ENCODE data around the gene TEKTIP1. TPM values are rescaled to one million over a fixed set of nuclear protein-coding genes. Genes with fewer than 3 reads are reported as not detected.

The TEKTIP1 gene
- total RNA-seq, 1 donor from 2014 or later: 1.4 TPM

DNA sequence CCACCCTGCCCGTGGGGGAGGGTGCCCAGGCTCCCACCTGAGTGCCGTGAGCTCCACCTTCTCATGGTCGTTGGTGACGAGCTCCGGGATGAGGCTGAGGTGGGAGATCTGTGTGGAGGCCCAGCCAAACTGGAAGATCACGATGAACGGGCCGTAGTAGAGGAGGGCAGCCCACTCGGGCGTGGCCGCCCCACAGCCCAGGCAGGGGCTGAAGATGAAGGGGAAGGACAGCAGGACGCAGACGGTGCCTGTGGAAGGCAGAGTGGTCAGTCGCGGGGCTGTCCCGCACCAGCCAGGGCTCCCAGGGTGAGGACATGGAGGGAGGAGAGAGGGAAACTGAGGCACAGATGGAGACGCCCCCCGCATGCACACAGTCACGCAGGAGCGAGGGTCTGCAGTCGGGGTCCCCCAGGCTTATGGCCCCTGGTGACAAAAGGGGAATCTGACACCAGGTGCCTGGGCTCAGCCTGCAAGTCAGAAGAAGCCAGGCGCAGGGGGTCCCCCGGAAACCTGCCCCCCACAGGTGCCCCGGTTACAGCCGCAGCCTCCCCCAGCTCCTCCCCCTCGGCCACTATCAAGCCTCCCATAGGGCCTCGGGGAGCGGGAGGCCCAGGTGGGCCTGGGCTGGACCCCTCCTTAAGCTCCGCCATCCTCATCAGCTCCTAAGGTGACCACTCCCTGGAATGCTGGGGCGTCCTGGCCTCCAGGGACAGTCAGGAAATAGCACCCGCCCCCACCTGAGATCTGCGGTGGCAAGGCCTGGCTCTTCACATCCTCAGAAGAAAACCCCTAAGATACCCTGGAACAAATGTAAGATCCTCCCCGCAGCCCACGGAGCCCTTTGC lies 12.2 kb downstream of the TEKTIP1 start:
- TF ChIP-seq, protein P1, sequence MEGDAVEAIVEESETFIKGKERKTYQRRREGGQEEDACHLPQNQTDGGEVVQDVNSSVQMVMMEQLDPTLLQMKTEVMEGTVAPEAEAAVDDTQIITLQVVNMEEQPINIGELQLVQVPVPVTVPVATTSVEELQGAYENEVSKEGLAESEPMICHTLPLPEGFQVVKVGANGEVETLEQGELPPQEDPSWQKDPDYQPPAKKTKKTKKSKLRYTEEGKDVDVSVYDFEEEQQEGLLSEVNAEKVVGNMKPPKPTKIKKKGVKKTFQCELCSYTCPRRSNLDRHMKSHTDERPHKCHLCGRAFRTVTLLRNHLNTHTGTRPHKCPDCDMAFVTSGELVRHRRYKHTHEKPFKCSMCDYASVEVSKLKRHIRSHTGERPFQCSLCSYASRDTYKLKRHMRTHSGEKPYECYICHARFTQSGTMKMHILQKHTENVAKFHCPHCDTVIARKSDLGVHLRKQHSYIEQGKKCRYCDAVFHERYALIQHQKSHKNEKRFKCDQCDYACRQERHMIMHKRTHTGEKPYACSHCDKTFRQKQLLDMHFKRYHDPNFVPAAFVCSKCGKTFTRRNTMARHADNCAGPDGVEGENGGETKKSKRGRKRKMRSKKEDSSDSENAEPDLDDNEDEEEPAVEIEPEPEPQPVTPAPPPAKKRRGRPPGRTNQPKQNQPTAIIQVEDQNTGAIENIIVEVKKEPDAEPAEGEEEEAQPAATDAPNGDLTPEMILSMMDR (IDR thresholded peaks at IDR 0.05; ENCODE audit: unreplicated experiment): no peak
- peaks cover 18% of the 10 kb centered on the region for H3K4me1 Mint-ChIP-seq (ENCODE audit: unreplicated experiment)
- no peak for DNase-seq (ENCODE audit: low spot score)
- H3K9me3 Mint-ChIP-seq (ENCODE audit: unreplicated experiment): no peaks in the 10 kb centered on the region
- H3K27ac Mint-ChIP-seq (ENCODE audit: unreplicated experiment): no peak overlapping the region
- no peak overlapping the region for H3K4me3 Mint-ChIP-seq (ENCODE audit: unreplicated experiment)
- H3K36me3 Mint-ChIP-seq (ENCODE audit: low read depth, unreplicated experiment): no peaks in the 10 kb centered on the region
- peaks cover 6% of the 10 kb centered on the region for H3K27me3 Mint-ChIP-seq (ENCODE audit: unreplicated experiment)

- no peak overlapping the region for H3K4me3 Mint-ChIP-seq (ENCODE audit: unreplicated experiment)
Observed at GRCh38 chr19:3551792-3552095, 12.8 kb downstream of the TEKTIP1 start.

GRCh38 chr19:3554254-3555083 lies 15.5 kb downstream of the TEKTIP1 start:
- H3K27ac Mint-ChIP-seq (ENCODE audit: unreplicated experiment): peak overlapping the region; percentile 76
- H3K9me3 Mint-ChIP-seq (ENCODE audit: unreplicated experiment): no peaks in the 10 kb centered on the region
- H3K4me1 Mint-ChIP-seq (ENCODE audit: unreplicated experiment): peaks cover 25% of the 10 kb centered on the region
- DNase-seq (ENCODE audit: low spot score): no peak
- H3K36me3 Mint-ChIP-seq (ENCODE audit: low read depth, unreplicated experiment): peaks cover 3% of the 10 kb centered on the region
- no peak overlapping the region for H3K4me3 Mint-ChIP-seq (ENCODE audit: unreplicated experiment)
- H3K27me3 Mint-ChIP-seq (ENCODE audit: unreplicated experiment): peaks cover 13% of the 10 kb centered on the region
- TF ChIP-seq, protein P1 (IDR thresholded peaks at IDR 0.05; ENCODE audit: unreplicated experiment): no peak

More at GRCh38 chr19:3551792-3552095, 12.8 kb downstream of the TEKTIP1 start:
- peaks cover 3% of the 10 kb centered on the region for H3K36me3 Mint-ChIP-seq (ENCODE audit: low read depth, unreplicated experiment)
- H3K9me3 Mint-ChIP-seq (ENCODE audit: unreplicated experiment): no peaks in the 10 kb centered on the region
- TF ChIP-seq, protein P1 (IDR thresholded peaks at IDR 0.05; ENCODE audit: unreplicated experiment): no peak
- H3K27ac Mint-ChIP-seq (ENCODE audit: unreplicated experiment): no peak overlapping the region
- peaks cover 24% of the 10 kb centered on the region for H3K4me1 Mint-ChIP-seq (ENCODE audit: unreplicated experiment)
- H3K27me3 Mint-ChIP-seq (ENCODE audit: unreplicated experiment): peaks cover 11% of the 10 kb centered on the region
- DNase-seq (ENCODE audit: low spot score): no peak

DNA sequence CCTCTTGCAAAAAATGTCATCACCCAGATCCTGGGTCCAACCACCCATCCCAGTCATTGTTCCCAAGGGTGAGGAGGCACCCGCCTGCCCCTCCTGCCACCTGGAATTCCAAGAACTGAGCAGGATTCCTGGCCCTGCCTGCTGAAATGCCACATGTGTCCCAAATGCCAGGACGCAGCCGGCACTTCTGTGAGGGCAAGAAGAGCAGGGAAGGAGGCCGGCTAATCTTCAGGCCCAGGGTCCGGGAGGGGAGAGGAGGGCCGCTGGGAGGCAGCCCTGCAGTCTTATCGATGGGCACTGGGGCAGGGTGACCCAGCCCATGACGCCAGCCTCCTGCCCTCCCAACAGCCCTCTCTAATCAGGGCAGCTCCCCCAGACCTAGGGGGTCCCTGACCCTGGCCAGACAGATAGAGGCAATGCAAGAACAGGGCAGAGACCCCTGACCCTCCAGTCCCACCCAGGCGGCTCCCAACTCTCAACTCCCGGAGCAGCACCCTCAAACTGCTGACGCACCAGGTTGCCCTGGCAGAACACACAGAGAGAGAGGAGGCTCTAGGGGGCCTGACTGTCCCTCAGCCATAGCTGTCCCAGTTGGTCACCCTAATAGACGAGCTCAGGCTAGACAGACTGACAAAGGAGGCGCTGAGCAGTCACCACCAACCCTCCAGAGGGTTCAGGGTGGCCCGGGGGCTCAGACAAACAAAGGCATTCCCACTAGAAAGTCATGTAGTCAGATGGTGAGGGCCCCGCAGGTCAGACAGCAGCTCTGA lies 16.9 kb downstream of the TEKTIP1 start:
- Mint-ChIP-seq H3K27ac (ENCODE audit: unreplicated experiment) (no peak overlapping the region), H3K27me3 (ENCODE audit: unreplicated experiment) (peaks cover 11% of the 10 kb centered on the region), H3K9me3 (ENCODE audit: unreplicated experiment) (no peaks in the 10 kb centered on the region), H3K4me1 (ENCODE audit: unreplicated experiment) (peaks cover 25% of the 10 kb centered on the region), H3K36me3 (ENCODE audit: low read depth, unreplicated experiment) (peaks cover 3% of the 10 kb centered on the region), H3K4me3 (ENCODE audit: unreplicated experiment) (peak overlapping the region; percentile 99)
- no peak for DNase-seq (ENCODE audit: low spot score)
- TF ChIP-seq, protein P1 (IDR thresholded peaks at IDR 0.05; ENCODE audit: unreplicated experiment): no peak
